NCI-H748 (cell line): ENCODE data around the gene SKI.

Experiments used
- DNase-seq: peaks from one replicate; lab custom pipeline; 2025; ENCODE audit not compliant: unreplicated experiment; lab: John Stamatoyannopoulos, UW

The SKI gene

GRCh38 chr1:2274929-2275475 lies 46.9 kb downstream of the SKI start:
- no peak for DNase-seq

DNA sequence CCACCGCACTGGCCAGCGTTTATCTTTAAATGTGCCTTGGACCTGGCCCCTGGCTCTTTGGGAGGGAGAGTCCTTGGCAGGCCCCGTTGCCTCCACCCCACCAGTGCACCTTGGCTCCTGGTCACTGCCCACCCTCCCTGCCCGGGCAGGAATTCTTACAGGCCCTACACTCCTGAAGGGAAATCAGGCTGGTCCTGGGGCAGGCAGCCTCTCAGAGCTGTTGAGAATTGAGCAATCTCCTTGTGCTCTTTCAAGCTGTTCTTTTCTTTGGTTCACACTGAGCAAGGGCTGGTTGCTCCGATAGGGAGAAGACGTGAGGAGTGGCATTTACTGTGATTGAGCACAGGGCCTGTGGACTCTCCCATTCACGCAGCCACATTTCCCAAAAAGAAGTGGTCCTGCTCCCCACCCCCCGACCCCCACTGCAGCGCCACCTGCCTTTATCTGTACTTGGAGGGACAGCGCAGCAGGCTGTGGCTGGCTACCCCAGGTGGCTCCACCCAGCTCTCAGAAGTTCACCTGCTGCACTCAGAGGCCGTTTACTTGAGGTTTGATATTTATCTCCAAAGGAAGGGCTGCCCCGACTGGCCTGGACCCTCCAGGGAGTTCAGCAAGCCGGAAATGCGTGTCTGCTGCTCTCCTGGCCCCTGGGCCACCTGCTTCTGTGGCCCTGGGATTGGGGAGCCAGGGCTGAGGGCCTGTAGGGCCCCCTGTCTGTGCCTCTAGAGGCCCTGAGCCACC lies 47.8 kb downstream of the SKI start:
- no peak for DNase-seq

DNA sequence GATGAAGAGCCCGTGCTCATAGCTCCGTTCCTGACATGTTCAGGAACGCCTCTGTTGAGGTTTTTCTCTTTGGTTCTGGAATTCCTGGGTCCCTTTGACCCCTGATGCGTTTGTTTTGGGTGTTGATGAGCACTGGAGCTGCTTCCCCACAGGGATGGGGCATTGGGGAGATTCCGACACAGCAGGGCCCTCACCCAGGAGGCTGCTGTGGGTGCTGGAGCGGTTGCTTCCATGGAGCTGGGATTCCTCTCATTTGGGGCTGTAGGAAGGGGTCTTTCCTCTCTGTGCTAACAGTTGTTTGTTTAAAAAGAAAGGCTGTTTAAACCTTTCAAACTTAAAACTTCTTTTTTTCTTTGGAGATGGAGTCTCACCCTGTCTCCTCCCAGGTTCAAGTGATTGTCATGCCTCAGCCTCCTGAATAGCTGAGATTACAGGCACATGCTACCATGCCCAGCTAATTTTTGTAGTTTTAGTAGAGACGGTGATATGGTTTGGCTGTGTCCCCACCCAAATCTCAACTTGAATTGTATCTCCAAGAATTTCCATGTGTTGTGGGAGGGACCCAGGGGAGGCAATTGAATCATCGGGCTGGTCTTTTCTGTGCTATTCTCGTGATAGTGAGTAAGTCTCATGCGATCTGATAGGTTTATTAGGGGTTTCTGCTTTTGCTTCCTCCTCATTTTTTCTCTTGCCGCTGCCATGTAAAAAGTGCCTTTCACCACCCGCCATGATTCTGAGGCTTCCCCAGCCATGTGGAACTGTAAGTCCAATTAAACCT lies 48.9 kb downstream of the SKI start:
- DNase-seq = no peak

DNA sequence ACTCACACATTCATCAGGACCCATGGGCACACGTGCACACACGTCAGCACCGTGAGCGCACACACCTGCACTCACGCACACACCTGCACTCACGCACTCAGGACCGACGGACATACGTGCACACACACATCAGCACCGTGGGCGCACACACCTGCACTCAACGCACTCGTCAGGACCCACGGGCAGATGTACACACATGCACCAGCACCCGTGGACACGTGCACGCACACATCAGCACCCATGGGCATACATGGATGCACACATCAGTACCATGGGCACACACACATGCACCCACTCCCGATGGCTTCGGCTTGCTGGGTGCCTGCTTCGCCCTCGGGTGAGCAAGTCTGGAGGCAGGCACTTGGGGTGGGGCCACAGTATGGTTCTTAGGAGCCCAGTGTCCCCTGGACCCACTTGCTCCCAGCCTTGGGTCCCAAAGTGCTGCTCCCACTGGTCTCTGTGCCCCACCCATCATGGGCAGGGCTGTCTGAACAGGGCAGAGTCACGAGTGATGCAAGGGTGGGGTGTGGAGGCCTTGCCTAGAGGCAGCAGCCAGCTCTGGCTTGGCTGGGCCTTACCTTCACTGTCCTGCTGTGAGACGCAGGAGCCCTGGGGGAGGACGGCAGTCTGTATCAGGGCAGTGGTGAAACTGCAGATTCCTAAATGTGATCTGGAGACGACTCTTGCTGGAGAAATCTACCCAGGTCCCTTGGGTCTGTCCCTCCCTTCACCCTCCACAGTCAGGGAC lies 49.8 kb downstream of the SKI start:
- no peak for DNase-seq

DNA sequence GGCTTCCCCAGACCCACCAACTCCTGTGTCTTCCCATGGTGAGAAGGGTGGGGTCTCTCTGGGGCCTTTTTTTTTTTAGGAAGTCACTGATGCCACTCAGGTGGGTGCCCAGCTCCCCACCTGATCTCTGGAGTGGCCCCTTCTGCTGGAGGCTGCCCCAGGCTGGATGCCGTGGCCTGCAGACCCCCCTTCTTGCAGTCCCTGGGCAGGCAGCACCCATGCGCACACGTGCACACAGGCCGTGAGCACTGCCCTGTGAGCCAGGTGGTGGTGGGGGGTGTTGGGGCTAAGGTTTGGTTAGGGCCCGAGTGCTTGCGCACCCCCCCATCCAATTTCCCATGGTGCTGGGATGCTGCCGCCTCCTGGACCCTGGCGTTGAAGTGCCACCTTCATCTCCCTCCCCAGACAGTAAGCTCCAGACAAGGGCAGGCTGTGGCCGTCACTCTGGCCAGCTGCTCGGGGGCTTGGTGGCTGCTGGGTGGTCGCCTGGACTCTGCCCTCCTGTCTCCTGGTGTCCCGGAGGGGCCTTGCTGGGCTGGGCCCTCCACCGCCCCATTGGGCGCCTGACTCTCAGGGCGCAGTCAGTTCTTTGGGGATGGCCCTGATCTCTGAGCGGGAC lies 50.6 kb downstream of the SKI start:
- no peak for DNase-seq

GRCh38 chr1:2279210-2279639 lies 51.1 kb downstream of the SKI start:
- no peak for DNase-seq

DNA sequence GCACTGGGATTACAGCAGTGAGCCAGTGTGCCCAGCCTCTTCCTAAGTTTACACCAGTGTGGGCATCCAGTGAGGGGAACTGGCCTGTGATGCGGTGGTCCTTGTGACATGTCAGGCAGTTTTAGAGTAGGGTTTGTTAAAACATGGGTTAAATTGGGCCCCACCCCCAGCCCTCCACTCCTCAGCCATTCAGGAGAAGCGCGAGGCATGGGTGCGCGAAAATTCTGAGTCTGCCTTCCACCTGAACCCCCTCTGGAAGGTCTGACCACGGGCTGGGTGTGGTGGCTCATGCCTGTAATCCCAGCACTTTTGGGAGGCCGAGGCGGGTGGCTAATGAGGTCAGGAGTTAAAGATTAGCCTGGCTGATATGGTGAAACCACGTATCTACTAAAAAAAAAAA lies 51.7 kb downstream of the SKI start:
- DNase-seq = no peak

DNA sequence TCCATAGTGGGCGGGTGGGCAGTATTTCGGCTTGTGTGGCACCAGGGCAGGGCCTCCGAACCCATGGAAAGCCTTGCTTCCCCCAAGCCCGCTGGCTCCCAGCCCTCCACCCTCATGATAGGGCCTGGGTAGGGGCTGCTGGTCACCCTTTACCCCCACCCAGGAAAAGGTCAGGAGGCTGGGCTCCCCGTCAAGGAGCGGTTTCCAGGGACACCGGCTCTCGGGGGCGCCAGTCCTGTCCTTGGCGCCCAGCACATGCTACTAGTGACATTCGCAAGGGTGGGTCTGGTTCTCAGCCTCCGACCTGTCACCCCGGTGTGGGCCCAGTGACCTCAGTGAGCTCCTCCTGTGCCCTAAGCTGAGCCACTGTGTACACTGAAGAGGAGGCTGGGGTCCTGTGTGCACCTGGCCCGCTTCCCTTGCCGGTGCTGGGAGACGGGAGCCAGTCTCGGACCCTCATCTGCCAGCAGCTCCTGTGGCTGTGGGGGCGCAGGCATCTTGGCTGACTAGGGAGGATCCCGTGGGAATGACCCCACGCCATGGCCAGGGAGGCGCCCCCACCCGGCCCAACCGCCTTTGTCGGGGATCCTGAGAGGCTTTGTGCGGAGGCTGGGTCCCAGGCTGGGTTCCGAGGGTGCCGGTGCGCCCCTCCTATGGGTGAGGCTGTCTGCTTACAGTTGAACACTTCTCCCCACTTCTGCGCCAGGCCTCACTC lies 54.6 kb downstream of the SKI start:
- no peak for DNase-seq

- no peak for DNase-seq
Observed at GRCh38 chr1:2283371-2283990, 55.4 kb downstream of the SKI start.

DNA sequence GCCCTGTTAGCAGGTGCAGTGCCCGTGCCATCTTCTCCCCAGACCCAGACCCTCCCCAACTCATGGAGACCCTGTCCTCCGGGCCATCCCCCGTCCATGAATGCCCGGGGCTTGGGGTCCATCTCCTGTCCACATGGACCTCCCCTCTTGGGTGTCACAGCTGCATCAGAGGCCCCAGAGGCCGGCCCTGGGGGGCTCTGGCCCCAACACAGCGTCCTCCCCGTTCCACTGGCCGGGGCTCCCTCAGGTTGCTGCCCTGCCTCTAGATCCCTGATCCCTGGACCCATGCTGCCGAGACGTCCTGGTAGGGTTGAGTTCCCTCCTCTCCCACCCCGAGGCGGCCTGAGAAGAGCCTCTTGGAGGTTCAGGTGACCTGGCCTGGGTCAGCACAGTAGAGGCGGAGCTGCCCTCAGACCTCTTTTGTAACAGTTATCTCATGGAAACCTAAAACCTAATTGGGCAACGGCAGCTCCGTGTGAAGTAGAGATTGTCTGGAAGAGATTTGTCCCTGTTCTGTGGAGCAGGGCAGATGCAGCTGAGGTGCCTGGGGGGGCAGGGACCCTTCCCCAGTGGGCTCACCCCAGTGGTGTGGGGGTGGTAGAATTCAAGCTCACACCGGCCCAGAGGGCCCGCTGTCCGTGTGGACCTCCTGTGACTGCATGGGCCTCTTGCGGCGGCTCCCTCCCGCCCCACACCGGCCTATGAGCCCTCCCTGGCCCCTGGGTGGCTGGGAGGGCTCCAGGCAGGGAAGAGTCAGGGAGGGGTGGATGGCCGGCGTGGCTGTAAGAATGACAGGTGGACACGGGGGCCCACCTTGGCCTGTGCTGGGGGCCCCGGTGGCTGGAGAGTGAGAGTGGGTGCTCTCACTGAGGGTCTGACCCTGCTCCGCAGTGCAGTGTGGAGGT lies 56.1 kb downstream of the SKI start:
- no peak for DNase-seq

GRCh38 chr1:2284932-2285331 lies 56.8 kb downstream of the SKI start:
- no peak for DNase-seq

DNA sequence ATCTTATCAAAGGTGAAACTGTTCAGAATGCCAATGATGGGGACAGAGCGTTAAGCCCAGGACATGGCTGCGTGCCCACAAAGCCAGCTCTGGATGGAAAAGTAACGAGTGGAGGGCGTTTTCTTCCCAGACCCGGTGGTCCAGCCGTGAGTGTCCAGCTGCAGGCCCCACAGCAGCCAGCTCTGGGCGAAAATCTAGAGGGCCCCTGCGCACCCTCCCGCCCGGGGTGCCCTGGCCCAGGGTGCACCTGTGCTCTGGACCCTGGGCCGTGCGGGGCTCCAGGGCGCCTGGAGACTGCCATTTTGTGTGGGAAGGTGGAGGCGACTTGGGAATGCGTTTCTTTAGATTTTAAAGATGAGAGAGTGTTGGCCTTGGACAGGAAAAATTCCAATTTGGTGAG lies 58.8 kb downstream of the SKI start:
- no peak for DNase-seq

GRCh38 chr1:2287649-2288048 lies 59.5 kb downstream of the SKI start:
- DNase-seq = no peak

GRCh38 chr1:2288311-2288710 lies 60.2 kb downstream of the SKI start:
- no peak for DNase-seq

DNA sequence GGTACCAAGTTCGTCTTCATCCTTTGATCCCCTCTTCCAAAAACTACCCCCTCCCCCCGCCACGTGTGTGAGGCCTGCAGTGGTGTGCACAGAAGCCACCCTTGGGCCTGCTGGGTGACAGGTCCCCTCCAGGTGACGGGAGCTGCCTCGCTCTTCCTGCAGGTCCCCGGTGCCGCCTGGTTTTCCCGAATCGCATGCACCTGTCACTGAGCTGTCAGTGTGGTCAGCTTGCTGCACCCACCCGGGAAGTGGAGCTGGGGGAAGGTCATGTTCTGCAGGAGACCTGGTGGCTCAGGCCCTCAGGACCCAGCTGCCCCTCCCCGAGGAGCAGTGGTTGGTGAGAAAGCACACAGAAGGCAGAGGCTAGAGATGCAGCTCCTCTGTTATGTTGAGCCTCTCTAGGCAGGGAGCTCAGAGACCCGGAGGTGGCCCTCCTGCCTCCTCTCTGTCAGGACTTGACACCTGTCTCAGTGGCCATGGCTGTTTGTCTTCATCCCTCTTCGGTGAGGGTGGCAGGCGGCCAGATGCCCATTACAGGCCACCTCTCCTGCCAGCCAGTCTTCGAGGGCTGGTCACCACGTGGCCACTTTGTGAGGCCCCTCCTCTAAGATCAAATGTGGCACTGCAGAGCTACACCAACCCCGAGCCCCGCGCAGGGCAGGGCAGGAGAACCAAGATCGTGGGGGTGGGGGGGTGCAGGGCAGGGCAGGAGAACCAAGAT lies 60.9 kb downstream of the SKI start:
- DNase-seq = no peak

- no peak for DNase-seq
Observed at GRCh38 chr1:2289607-2290006, 61.5 kb downstream of the SKI start.

DNA sequence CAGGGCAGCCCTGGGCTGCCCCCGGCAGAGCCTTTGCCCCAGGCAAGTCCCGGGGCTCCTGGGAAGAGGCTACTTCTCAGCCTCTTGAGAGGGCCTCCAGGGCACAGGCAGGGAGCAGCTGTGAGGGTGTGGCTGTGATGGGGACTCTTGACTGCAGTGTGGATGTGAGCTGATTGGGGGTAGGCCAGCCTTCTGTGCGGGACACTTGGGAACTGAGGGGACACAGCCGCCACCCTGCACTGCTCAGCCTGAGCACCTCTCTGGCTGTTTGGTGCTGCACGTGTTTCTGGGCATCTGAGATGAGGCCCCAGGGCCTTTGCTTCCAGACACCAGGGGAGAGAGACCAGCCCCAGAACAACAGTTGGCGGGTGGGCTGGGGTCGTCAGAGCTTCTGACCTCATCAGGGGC lies 62.1 kb downstream of the SKI start:
- no peak for DNase-seq
